ENCODE results near the gene ZNF30.

The ZNF30 gene

DNA sequence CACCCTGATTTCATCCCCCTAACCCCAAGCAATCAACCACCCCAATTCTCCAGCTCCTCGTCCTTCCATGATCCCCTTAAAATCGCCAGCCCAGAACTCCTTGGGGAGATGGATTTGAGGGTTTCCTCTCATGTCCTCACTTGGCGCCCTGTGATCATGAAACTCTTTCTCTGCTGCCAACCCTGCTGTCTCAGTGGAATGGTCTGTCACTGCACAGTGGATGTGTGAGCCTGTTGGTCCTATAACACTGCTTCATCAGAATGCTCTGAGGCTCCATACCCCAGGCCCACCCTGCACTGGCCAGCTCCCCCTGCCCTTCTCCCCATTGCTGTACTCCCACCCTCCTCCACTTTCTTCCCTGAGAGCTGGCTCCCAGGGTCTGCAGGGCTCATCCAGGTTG is 49.9 kb downstream of the ZNF30 start:
- DNase-seq (ENCODE audit: low read depth), result no peak
- H3K4me3 ChIP-seq (ENCODE audit: low read length), result no peak overlapping the region
- TF ChIP-seq, protein P1, sequence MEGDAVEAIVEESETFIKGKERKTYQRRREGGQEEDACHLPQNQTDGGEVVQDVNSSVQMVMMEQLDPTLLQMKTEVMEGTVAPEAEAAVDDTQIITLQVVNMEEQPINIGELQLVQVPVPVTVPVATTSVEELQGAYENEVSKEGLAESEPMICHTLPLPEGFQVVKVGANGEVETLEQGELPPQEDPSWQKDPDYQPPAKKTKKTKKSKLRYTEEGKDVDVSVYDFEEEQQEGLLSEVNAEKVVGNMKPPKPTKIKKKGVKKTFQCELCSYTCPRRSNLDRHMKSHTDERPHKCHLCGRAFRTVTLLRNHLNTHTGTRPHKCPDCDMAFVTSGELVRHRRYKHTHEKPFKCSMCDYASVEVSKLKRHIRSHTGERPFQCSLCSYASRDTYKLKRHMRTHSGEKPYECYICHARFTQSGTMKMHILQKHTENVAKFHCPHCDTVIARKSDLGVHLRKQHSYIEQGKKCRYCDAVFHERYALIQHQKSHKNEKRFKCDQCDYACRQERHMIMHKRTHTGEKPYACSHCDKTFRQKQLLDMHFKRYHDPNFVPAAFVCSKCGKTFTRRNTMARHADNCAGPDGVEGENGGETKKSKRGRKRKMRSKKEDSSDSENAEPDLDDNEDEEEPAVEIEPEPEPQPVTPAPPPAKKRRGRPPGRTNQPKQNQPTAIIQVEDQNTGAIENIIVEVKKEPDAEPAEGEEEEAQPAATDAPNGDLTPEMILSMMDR (conservative IDR thresholded peaks at IDR 0.05; ENCODE audit: low read depth, low read length), result no peak

DNA sequence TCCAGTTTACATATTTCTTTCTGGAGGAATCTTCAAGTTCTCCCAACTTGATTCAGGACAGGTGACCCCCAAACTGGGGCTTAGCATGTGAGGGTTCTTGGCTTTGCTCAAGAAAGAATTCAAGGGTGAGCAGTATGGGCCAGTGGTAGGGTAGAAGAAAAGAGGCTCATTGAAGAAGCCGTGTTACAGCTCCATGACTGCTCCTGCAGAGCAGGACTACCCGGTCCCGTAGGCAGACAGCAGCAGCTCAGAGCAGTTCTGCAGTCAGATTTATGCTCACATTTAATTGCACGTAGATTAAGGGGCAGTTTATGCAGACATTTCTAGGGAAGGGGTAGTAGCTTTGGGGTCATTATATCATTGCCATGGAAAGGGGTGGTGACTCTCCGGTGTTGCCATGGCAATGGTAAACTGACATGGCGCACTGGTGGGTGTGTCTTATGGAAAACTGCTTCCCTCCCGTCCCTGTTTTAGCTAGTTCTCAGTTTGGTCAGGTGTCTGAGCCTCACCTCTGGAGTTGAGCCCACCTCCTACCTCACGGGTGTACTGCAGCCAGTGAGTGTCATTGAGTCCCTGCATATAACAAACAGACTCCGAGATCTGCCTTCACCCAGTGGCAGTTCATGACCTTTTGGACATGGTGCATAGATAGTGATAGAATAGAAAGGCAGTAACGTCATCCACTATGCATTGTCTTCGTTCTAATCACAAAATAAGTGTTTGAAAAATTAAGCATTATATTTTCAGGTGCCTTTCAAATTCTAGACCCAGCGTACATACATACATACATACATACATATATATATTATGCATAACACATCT is 53.3 kb downstream of the ZNF30 start:
- TF ChIP-seq, protein P1 (conservative IDR thresholded peaks at IDR 0.05; ENCODE audit: low read depth, low read length), result no peak
- DNase-seq (ENCODE audit: low read depth), result no peak
- H3K4me3 ChIP-seq (ENCODE audit: low read length), result no peak overlapping the region

DNA sequence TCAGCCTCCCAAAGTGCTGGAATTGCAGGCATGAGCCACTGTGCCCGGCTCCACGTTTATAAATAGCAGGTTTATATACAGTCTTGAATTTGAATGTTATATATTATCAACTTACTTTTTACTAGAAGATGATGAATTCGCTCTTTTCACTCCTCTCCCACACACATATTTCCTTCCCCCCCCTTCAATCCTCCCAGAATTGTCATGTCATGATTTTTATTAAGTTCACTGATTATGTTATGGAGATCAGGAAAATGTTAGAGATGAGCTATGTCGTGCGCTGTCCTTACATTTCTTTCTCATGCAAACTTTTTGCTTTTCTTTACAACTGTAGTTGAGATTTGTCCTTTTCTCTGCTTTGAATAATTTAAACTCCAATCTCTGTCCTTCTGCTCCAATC is 55.6 kb downstream of the ZNF30 start:
- H3K4me3 ChIP-seq (ENCODE audit: low read length), result no peak overlapping the region
- no peak for DNase-seq (ENCODE audit: low read depth)
- TF ChIP-seq, protein P1 (conservative IDR thresholded peaks at IDR 0.05; ENCODE audit: low read depth, low read length), result no peak

DNA sequence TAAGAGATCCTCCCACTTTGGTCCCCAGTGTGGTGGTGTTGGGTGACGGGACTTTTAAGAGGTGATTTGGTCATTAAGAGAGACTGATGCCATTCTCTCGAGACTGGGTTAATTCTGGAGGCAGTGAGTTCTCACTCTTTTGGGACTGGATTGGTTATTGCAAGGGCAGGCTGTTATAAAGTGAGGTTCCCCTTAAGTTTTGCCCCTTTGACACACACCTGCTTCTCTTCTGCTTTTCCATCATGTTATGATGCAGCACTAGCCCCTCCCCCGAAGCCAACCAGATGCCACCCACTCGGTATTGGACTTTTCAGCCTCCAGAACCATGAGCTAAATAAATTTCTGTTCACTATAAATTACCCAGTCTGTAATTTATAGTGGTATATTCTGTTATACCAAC is 57.1 kb downstream of the ZNF30 start:
- no peak for DNase-seq (ENCODE audit: low read depth)
- TF ChIP-seq, protein P1 (conservative IDR thresholded peaks at IDR 0.05; ENCODE audit: low read depth, low read length), result no peak
- H3K4me3 ChIP-seq (ENCODE audit: low read length), result no peak overlapping the region

DNA sequence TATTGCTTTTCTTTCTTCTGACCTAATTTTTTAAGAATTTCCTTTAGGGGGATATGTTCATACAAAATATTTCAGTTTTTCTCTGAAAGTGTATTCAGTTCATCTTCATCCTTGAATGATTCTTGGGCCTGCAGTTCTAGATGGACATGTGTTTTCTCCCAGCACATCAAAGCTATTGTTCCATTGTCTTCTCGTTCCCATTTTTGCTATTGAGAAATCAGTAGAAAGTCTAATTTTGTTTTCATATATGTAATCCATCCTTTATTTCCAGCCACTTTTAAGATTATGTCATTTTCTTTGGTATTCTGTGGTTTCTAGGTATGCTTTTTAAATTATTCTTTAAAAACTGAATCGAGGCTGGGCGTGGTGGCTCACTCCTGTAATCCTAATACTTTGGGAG is 57.6 kb downstream of the ZNF30 start:
- no peak overlapping the region for H3K4me3 ChIP-seq (ENCODE audit: low read length)
- no peak for DNase-seq (ENCODE audit: low read depth)
- TF ChIP-seq, protein P1 (conservative IDR thresholded peaks at IDR 0.05; ENCODE audit: low read depth, low read length), result no peak

DNA sequence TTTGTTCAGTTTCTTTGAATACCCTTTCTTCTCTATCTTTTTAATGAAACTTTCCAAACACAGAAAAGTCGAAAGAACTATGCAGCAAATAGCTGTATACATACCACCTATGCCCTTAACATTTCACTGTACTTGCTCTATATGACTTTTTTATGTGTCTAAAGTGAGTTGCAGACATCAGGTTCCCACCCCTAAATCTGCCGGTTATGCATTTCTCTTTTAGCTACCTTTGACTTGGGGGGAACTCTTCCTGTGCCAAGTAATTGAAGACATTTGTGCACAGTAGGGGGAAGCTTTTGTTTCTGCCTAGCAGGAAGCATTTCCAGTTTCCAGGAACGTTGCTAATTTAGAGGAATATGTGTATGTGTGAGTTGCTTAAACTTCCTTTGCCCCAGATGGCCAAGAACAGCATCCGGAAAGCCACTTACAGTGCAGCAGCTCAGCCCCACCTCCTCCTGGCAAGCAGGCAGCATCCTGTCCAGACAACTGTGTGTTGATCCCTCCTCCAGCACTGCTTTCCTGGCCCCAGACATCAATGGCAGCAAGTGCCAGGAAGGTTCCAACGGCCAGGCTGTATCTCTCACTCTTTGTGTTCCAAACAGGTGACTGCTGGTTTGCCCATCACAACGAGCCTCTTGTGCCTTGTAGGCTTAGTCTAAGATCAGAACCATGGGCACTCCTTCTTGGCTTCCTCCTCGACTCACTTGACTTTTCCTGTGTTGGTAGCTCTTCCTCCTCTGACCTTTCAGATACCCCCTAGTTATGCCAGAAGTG is 58.7 kb downstream of the ZNF30 start:
- no peak for DNase-seq (ENCODE audit: low read depth)
- TF ChIP-seq, protein P1 (conservative IDR thresholded peaks at IDR 0.05; ENCODE audit: low read depth, low read length), result no peak
- H3K4me3 ChIP-seq (ENCODE audit: low read length), result no peak overlapping the region
